IPS-NIHi7 (cell line): ENCODE measurements around the gene PHOSPHO2.
A peak's percentile ranks its signal among the peaks of the same experiment; 100 is the strongest.

ENCODE experiments used
- DNase-seq: peaks from one replicate; pipeline ENCODE4 v3.0.0; 2012; ENCODE audit warnings: mixed read lengths; ENCODE audit errors: extremely low spot score

The PHOSPHO2 gene

DNA sequence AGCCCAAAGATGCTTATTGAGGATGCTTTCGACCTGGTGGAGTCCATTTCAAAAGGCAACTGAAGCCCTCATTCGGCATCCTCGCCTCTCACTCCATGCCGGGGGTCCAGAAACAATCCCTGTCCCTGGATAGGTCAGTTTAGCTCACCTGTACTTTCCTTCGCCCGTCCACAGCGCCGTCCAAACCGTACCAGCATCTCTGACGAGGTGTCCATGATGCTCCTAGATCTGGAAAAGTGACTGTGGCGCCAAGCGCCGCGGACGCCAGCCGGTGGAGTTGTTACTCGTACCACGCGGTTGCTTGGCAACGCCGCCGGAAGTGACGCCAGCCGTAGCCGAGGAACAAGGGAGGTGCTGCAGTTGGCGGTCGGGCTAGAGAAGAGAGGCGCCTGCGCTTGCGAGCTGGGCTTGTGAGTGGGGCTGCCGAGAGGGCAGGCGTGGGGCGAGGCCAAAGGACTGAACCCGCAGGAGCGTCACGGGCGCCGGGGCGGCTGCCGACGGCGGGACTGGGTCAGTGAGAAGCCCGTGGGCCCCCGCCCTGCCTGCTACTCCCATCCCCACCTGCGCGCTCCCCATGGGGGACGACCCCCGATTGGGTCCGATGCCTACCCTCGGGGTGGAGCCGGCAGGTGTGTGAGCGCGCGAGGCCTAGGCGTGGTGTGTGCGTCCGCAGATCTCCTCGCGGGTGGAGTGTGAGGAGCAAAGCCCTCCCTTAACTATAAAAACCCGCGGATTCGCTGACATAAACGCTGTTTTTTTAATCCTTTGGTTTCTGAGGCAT lies at the start of gene PHOSPHO2, which contains the start of gene CFAP210:
PHOSPHO2 (plus strand) TSS at position 357 of the 781 bp plus-strand sequence. CDS start 6,503 bp downstream, outside the sequence.
CFAP210 (minus strand) TSS at position 293 of the 781 bp plus-strand sequence; CDS start at position 215, 78 bp downstream.
- DNase-seq: peak; percentile 97

DNA sequence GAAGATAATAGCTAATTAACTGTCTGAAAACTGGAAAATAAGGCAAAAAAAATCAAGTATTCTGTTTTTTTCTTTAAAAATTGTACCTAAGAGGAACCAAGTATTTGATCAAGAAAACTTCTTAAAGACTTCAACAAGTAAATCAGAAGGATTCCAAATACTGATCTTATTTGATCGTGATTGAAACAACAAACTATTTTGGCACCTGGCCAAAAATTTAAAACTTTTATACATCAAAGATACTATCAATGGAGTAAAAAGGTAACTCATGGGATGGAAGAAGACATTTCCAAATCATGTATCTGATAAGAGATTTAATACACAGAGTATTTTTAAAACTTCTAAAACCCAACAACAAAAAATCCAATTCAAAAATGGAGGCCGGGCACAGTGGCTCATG lies 46.8 kb upstream of the PHOSPHO2 start:
- DNase-seq: no peak

DNA sequence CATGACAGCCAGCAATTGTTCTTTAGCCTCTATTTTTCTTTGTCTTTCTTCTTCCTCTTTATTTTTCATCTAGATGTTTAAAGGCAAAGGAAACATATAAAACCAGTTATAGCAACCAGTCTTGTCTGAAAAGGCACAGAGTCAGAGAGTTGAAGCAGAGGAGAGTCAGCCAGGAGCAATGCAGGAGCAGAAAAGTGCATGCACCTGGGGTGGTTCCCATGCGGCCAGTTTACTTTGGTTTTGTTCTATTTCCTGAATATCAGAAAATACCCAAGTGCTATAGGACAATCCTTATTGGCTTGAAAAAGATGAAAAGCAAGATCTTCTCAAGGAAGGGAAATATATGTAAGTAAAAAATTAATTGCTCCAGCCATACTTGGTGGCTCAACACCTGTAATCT lies 45.0 kb upstream of the PHOSPHO2 start:
- DNase-seq: no peak

GRCh38 chr2:169653636-169654035 lies 40.6 kb upstream of the PHOSPHO2 start:
- DNase-seq: no peak

GRCh38 chr2:169656164-169656563 lies 38.1 kb upstream of the PHOSPHO2 start:
- DNase-seq: no peak

DNA sequence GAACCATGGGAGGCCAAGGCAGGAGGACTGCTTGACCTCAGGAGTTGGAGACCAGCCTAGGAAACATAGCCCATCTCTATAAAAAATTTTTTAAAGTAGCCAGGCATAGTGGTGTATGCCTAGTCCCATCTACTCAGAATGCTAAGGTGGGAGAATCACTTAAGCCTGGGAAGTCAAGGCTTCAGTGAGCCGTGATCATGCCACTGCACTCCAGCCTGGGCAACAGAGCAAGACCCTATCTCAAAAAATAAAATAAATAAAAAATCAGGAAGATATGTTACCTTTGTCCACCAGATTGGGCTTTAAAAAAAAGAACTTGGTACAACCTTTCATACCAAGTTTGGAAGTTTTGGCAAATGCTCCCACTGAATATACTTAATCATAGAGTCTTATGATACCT lies 35.4 kb upstream of the PHOSPHO2 start:
- no peak for DNase-seq

- no peak for DNase-seq
These were observed 34.9 kb upstream of the PHOSPHO2 start for GRCh38 chr2:169659320-169659719.

GRCh38 chr2:169661265-169661664 lies 33.0 kb upstream of the PHOSPHO2 start:
- no peak for DNase-seq

DNA sequence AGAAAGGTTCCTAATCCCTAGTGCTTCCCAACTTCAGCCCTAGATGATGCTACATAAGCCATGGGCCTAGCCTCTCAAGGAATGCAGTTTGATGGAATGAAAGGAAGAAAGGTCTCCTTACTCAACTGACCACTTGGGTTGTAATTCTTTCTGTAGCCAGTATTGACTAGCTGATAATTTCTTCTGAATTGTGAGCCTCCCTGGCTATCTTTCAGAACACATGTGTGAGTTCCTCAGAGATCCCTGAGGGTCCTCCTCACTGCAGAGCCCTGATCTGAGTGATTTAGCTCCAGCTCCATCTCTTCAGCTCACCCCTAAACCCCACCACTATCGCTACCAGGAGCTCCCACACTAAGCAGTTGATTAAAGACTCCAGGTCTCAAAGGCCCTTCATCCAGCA lies 31.5 kb upstream of the PHOSPHO2 start:
- no peak for DNase-seq

DNA sequence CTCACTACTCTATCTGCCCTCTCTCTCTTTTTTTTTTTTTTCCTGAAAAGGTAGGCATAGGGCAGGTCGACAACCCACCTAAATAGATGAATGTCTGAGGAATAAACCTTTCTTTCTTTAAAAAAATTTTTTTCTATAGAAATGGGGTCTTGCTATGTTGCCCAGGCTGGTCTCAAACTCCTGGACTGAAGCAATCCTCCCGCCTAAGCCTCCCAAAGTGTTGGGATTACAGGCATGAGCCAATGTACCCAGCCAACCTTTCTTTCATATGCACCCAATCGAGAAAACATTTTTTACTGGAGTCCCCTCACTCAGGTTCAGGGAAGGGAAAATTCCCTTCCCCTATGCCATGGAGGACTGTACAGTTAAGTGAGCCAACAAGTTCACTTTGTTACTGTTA lies 31.0 kb upstream of the PHOSPHO2 start:
- DNase-seq: no peak

GRCh38 chr2:169664600-169664977 lies 29.7 kb upstream of the PHOSPHO2 start:
- no peak for DNase-seq

DNA sequence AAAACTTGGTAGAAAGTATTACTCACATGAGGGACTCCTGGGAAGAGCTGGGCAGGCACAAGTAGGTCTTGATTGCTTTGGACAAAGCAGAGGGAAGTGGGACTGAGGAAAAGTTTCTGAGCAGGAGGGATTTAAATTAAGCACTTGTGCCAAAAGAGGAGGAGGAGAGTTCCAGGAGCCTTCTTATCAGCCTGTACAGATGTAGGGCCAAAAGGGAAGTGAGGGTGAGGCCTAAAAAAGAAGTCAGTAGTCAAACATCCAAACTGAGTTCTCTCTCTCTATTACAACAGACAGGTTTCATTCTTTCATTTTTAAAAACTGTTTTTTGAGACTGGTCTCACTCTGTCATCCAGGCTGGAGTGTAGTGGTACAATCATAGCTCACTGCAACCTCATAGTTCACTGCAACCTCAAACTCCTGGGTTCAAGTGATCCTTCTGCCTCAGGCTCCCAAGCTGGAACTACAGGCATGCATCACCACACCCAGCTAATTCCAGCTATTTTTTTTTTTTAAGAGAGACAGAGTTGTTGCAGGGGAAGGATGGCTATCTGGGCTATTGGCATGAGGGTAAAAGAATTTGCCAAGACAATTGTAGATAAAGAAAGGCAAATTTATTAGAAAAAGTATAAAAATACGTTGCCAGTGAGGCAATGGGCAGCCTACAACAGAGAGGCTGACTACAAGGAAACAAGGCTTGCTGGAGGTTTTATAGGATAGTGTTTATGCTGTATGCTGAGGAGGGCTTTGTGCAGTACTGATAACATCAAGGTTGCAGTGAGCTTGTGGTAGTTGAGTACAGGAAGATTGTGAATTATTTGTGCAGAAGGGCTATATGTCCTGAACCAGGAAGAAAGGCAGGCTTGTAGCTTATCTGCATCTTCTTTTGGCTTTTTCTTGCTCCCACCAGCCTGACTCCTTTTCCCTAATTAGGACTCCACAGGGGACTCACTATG lies 29.0 kb upstream of the PHOSPHO2 start:
- DNase-seq: no peak

GRCh38 chr2:169667583-169667982 lies 26.7 kb upstream of the PHOSPHO2 start:
- DNase-seq: no peak

DNA sequence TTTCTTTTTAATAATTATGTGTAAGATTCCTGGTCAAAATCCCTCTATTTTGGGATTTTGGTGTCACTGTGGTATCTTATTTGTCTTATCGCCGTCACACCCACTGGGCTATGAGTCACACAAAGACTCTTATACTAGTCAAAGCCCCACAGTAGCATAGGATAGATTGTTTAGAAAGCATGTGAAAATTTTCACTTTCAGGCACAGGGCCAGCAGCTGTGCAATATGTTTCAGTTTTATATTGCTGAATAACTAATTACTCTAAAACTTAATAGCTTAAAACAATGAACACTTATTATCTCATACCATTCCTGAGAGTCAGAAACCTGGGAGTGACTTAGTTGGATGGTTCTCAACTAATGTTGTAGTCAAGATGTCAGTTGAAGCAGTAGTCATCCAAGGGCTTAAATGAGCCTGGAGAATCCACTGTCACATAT lies 24.0 kb upstream of the PHOSPHO2 start:
- DNase-seq: no peak

- DNase-seq: no peak
These were observed 23.3 kb upstream of the PHOSPHO2 start for GRCh38 chr2:169670937-169671336.

DNA sequence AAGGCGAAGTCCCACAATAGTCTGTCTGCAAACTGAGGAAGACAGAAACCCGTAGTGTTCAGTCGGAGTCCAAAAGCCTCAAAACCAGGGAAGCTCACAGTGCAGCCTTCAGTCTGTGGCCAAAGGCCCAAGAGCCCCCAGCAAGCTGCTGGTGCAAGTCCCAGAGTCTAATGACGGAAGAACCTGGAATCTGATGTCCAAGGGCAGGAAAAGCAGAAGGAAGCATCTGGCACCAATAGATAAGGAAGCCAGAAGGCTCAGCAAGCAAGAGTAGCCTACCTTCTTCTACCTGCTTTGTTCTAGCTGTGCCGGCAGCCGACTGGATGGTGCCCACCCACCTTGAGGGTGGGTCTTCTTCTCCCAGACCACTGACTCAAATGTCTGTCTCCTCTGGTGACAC lies 21.9 kb upstream of the PHOSPHO2 start:
- no peak for DNase-seq

- no peak for DNase-seq
These were observed 21.2 kb upstream of the PHOSPHO2 start for GRCh38 chr2:169673106-169673505.

DNA sequence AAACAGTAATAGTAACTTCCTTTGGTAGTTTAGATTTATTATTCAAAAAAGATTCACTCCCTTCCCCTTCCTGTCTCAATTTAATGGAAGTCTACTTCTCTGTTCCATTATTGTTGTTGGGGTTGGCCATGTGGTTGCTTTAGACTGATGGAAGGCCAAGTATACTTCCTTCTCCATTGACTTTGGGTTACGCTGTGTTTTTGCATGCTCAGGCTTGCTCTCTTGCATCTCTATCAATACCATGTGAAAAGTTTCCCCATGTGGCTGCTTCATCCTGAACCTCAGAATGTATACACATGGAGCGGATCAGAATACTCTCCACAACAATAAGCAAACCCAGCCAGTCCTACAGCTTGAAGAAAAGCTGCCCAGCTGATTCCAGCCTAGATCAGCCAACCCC lies 20.3 kb upstream of the PHOSPHO2 start:
- no peak for DNase-seq

GRCh38 chr2:169676357-169676756 lies 17.9 kb upstream of the PHOSPHO2 start:
- DNase-seq: no peak

- DNase-seq: no peak
These were observed 17.4 kb upstream of the PHOSPHO2 start for GRCh38 chr2:169676850-169677249.

- DNase-seq: no peak
These were observed 11.2 kb upstream of the PHOSPHO2 start for GRCh38 chr2:169683054-169683424.

DNA sequence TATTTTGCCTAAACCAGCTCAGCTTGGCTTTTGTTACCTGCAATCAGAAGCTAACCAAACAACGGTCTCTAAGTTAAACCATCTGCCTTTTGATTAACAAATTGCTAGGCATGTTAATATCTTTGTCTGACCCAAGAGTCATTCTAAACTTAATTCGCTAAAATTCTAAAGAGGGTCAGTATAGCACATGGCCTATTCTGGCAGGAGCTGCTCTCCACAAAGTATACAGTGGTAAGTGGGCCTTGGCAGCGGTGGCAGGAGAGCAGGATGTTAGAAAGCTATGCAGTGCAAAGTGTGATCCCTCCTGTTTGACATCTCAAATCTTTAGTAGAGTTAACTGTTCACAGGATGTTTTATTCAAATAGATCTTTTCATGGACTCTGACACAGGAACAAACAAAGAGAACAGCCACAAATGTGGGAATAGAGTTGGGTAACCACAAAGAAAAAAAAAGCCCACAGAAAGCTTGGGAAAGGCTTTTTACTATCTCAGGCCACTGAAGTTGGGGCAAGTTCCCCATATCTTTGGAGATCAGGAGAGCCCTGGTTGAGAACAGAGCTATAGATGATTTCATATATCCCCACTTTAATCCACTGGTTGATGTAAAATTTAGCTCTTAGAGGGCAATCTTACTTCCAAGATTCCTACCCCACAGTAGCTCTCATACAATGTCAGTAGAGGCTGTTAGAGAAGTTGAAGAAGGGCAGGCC lies 10.7 kb upstream of the PHOSPHO2 start:
- DNase-seq: no peak
